IPS DF 4.7 (cell line): ENCODE data around the gene EDEM1.
"Not testable (repeated sequence)": the region's sequence is repeated elsewhere in the genome, so short reads cannot be mapped to it uniquely, and the experiment has no call there.

Experiments
- DNase-seq: peaks from one replicate; pipeline ENCODE4 v3.0.0-alpha.2; 2013; ENCODE audit warnings: low spot score; ENCODE audit errors: extremely low read depth

The EDEM1 gene

GRCh38 chr3:5172018-5172417 is 15.5 kb upstream of the EDEM1 start:
- DNase-seq, result no peak

GRCh38 chr3:5179036-5179435 is 8.5 kb upstream of the EDEM1 start:
- not testable (repeated sequence) for DNase-seq

- DNase-seq, result no peak
Measured at GRCh38 chr3:5181469-5182141, 5.9 kb upstream of the EDEM1 start.

GRCh38 chr3:5183714-5184113 is 3.8 kb upstream of the EDEM1 start:
- not testable (repeated sequence) for DNase-seq

- no peak for DNase-seq
Measured at GRCh38 chr3:5184499-5184898, 3.0 kb upstream of the EDEM1 start.

- no peak for DNase-seq
Measured at GRCh38 chr3:5185093-5185673, 2.3 kb upstream of the EDEM1 start.

GRCh38 chr3:5186089-5186857 is 1.2 kb upstream of the EDEM1 start:
- no peak for DNase-seq

- DNase-seq, result no peak
Measured at GRCh38 chr3:5186858-5187155, 700 bp upstream of the EDEM1 start.

GRCh38 chr3:5187920-5188418 is 462 bp downstream of the EDEM1 start:
- DNase-seq, result no peak

GRCh38 chr3:5188419-5189221 is 1.1 kb downstream of the EDEM1 start:
- DNase-seq, result no peak

- no peak for DNase-seq
Measured at GRCh38 chr3:5190147-5190791, 2.8 kb downstream of the EDEM1 start.

- no peak for DNase-seq
Measured at GRCh38 chr3:5191555-5192304, 4.2 kb downstream of the EDEM1 start.

- no peak for DNase-seq
Measured at GRCh38 chr3:5192571-5193365, 5.3 kb downstream of the EDEM1 start.

GRCh38 chr3:5194341-5194740 is 6.8 kb downstream of the EDEM1 start:
- no peak for DNase-seq

GRCh38 chr3:5194801-5195509 is 7.4 kb downstream of the EDEM1 start:
- no peak for DNase-seq

- no peak for DNase-seq
Measured at GRCh38 chr3:5195605-5196004, 8.1 kb downstream of the EDEM1 start.

GRCh38 chr3:5197022-5197421 is 9.5 kb downstream of the EDEM1 start:
- no peak for DNase-seq

GRCh38 chr3:5197470-5198312 is 10.2 kb downstream of the EDEM1 start:
- no peak for DNase-seq
